IMR-90 (cell line): Measurements from ENCODE around the gene FAM241A. TPM values are rescaled to one million over a fixed set of nuclear protein-coding genes. Genes with fewer than 3 reads are reported as not detected.

ENCODE experiments used
- ATAC-seq: fragments of 200-7000 bp; cut with Tn5 transposase; 2 replicates; pipeline ENCODE4 v1.9.1; 2020; ENCODE audit warnings: low read depth, mild to moderate bottlenecking, moderate library complexity
- BruUV-seq: library from RNA; stranded (reverse); fragments of 400-500 nt; replicated peaks from 2 replicates; lab custom pipeline; 2021; lab: Mats Ljungman, UMichigan
- CTCF ChIA-PET: fragments of 300-600 bp; formaldehyde crosslinking; extraction: SDS; loops from one replicate; lab custom pipeline; 2021; ENCODE audit warnings: antibody characterized with exemption; lab: Yijun Ruan, JAX
- POLR2A ChIA-PET: fragments of 300-600 bp; sonication (Branson Sonifier 250); formaldehyde crosslinking; loops from one replicate; lab custom pipeline; 2022; ENCODE audit warnings: antibody characterized with exemption; ENCODE audit not compliant: unreplicated experiment; lab: Charles Lee
- DNase-seq: peaks from one replicate; pipeline ENCODE4 v3.0.0; 2013
- H2AFZ ChIP-seq: replicated peaks from 2 replicates; pipeline ENCODE3; 2013; ENCODE audit warnings: low read length, mild to moderate bottlenecking; ENCODE audit not compliant: poor library complexity
- H2AK5ac ChIP-seq: 2 replicates; pipeline ENCODE4 v1.6.1; 2013; ENCODE audit warnings: low read depth, low read length, inconsistent platforms
- H2AK9ac ChIP-seq: replicated peaks from 2 replicates; pipeline ENCODE3; 2013; ENCODE audit warnings: mild to moderate bottlenecking, low read depth, low read length, moderate library complexity; ENCODE audit not compliant: poor library complexity
- H2BK120ac ChIP-seq: 2 replicates; pipeline ENCODE4 v1.6.1; 2013; ENCODE audit warnings: low read depth, low read length, inconsistent platforms
- H2BK15ac ChIP-seq: 3 replicates; pipeline ENCODE4 v1.6.1; 2013; ENCODE audit warnings: low read depth, low read length, inconsistent platforms
- H2BK20ac ChIP-seq: 2 replicates; pipeline ENCODE4 v1.6.1; 2013; ENCODE audit warnings: low read depth, mild to moderate bottlenecking, inconsistent platforms, low read length, moderate library complexity
- H2BK5ac ChIP-seq: 2 replicates; pipeline ENCODE4 v1.6.1; 2013; ENCODE audit warnings: mild to moderate bottlenecking, low read depth, low read length, inconsistent platforms; ENCODE audit not compliant: poor library complexity, severe bottlenecking
- H3K14ac ChIP-seq: replicated peaks from 2 replicates; pipeline ENCODE4 v1.6.1; 2013; ENCODE audit warnings: low read depth, low read length, inconsistent platforms
- H3K18ac ChIP-seq: 2 replicates; pipeline ENCODE4 v1.6.1; 2013; ENCODE audit warnings: low read depth, low read length, control low read depth
- H3K23ac ChIP-seq: 2 replicates; pipeline ENCODE4 v1.6.1; 2013; ENCODE audit warnings: low read depth, low read length, inconsistent platforms
- H3K27ac ChIP-seq: 2 replicates; pipeline ENCODE4 v1.5.1; 2013; ENCODE audit warnings: mild to moderate bottlenecking, control low read depth, low read length; ENCODE audit not compliant: insufficient read depth
- H3K27me3 ChIP-seq: 2 replicates; pipeline ENCODE4 v1.6.1; 2013; ENCODE audit warnings: low read length; ENCODE audit not compliant: control insufficient read depth, insufficient read depth
- H3K36me3 ChIP-seq: 2 replicates; pipeline ENCODE4 v1.6.1; 2013; ENCODE audit warnings: low read length, mixed read lengths; ENCODE audit not compliant: control insufficient read depth, insufficient read depth
- H3K4ac ChIP-seq: 2 replicates; pipeline ENCODE4 v1.6.1; 2013; ENCODE audit warnings: low read depth, low read length, inconsistent platforms
- H3K4me1 ChIP-seq: 2 replicates; pipeline ENCODE4 v1.6.1; 2013; ENCODE audit warnings: low read length, mixed read lengths; ENCODE audit not compliant: control insufficient read depth, insufficient read depth
- H3K4me2 ChIP-seq: 2 replicates; pipeline ENCODE4 v1.6.1; 2013; ENCODE audit warnings: low read depth, mild to moderate bottlenecking, control low read depth, low read length, moderate library complexity
- H3K4me3 ChIP-seq: 2 replicates; pipeline ENCODE4 v1.5.1; 2013; ENCODE audit warnings: low read depth, mild to moderate bottlenecking, control low read depth, low read length, moderate library complexity; ENCODE audit not compliant: insufficient read depth
- H3K56ac ChIP-seq: 2 replicates; pipeline ENCODE4 v1.6.1; 2013; ENCODE audit warnings: low read length, inconsistent platforms; ENCODE audit not compliant: insufficient read depth; ENCODE audit errors: extremely low read depth
- H3K79me1 ChIP-seq, 2 experiments: 2 replicates each; pipeline ENCODE4 v1.6.1; 2013; ENCODE audit warnings: low read length in 2 of 2, inconsistent platforms in 1 of 2, low read depth in 1 of 2
- H3K9ac ChIP-seq: 2 replicates; pipeline ENCODE4 v1.6.1; 2013; ENCODE audit warnings: low read depth, low read length, control low read depth
- H3K9me1 ChIP-seq: 2 replicates; pipeline ENCODE4 v1.6.1; 2013; ENCODE audit warnings: low read length, inconsistent platforms; ENCODE audit not compliant: insufficient read depth
- H3K9me3 ChIP-seq: 2 replicates; pipeline ENCODE4 v1.6.1; 2013; ENCODE audit warnings: low read length; ENCODE audit not compliant: control insufficient read depth, insufficient read depth
- H4K20me1 ChIP-seq: 2 replicates; pipeline ENCODE4 v1.6.1; 2013; ENCODE audit warnings: low read length, inconsistent platforms; ENCODE audit not compliant: insufficient read depth
- H4K5ac ChIP-seq: 2 replicates; pipeline ENCODE4 v1.6.1; 2013; ENCODE audit warnings: mild to moderate bottlenecking, low read depth, low read length, control low read depth
- H4K8ac ChIP-seq, 2 experiments: 2 replicates each; pipeline ENCODE4 v1.6.1; 2013; ENCODE audit warnings: low read depth in 2 of 2, low read length in 2 of 2, control low read depth in 1 of 2, inconsistent platforms in 1 of 2
- H4K91ac ChIP-seq: 2 replicates; pipeline ENCODE4 v1.6.1; 2013; ENCODE audit warnings: low read depth, low read length, inconsistent platforms; ENCODE audit not compliant: insufficient read depth
- BHLHE40 ChIP-seq: fragments of 150-350 bp; IDR thresholded peaks from 2 replicates; pipeline ENCODE4 v1.6.1; 2016; ENCODE audit warnings: mild to moderate bottlenecking, low read depth, low read length
- CEBPB ChIP-seq: IDR thresholded peaks from 2 replicates; pipeline ENCODE4 v1.6.1; 2012; ENCODE audit warnings: low read depth, low read length, improper control_type of control experiment
- FOS ChIP-seq: fragments of 150-350 bp; IDR thresholded peaks from 2 replicates; pipeline ENCODE4 v1.6.1; 2016; ENCODE audit warnings: low read depth, low read length
- MAFK ChIP-seq: IDR thresholded peaks from 2 replicates; pipeline ENCODE4 v1.6.1; 2012; ENCODE audit warnings: low read depth, low read length, improper control_type of control experiment
- MAZ ChIP-seq: IDR thresholded peaks from 2 replicates; pipeline ENCODE4 v1.6.1; 2012; ENCODE audit warnings: low read depth, mild to moderate bottlenecking, low read length, improper control_type of control experiment, moderate library complexity, borderline replicate concordance
- MXI1 ChIP-seq: IDR thresholded peaks from 2 replicates; pipeline ENCODE4 v1.6.1; 2012; ENCODE audit warnings: low read depth, mild to moderate bottlenecking, low read length, moderate library complexity, borderline replicate concordance
- NFE2L2 ChIP-seq: fragments of 150-350 bp; IDR thresholded peaks from 2 replicates; pipeline ENCODE4 v1.6.1; 2016; ENCODE audit warnings: low read depth, mild to moderate bottlenecking, low read length
- POLR2A ChIP-seq: IDR thresholded peaks from 2 replicates; pipeline ENCODE4 v1.6.1; 2012; ENCODE audit warnings: mild to moderate bottlenecking, low read depth, low read length
- RAD21 ChIP-seq: IDR thresholded peaks from 2 replicates; pipeline ENCODE4 v1.6.1; 2012; ENCODE audit warnings: low read length, improper control_type of control experiment
- RCOR1 ChIP-seq: IDR thresholded peaks from 2 replicates; pipeline ENCODE4 v1.6.1; 2012; ENCODE audit warnings: mild to moderate bottlenecking, low read length, improper control_type of control experiment; ENCODE audit not compliant: insufficient replicate concordance
- RFX5 ChIP-seq: IDR thresholded peaks from 2 replicates; pipeline ENCODE4 v1.8.0; 2012; ENCODE audit warnings: low read depth, mild to moderate bottlenecking, low read length, moderate library complexity
- SMC3 ChIP-seq: fragments of 150-350 bp; IDR thresholded peaks from 2 replicates; pipeline ENCODE4 v1.6.1; 2016; ENCODE audit warnings: low read depth, mild to moderate bottlenecking, antibody characterized with exemption, low read length, moderate library complexity
- WGBS, 2 experiments: methylation state at CpG; one replicate each; pipeline versions ENCODE4 v1.1.5 to v1.1.7; 2013; ENCODE audit warnings: missing lambda C conversion rate in 2 of 2; ENCODE audit not compliant: insufficient read length in 1 of 2; ENCODE audit errors: extremely low coverage in 2 of 2; 5-methylcytosine and 5-hydroxymethylcytosine counted together
- dilution Hi-C: fragments of 300-500 bp; cut with HindIII; formaldehyde crosslinking; loops from one replicate; pipeline ENCODE4 v1.14.3; 2018; ENCODE audit warnings: low sequenced_read_pairs; ENCODE audit not compliant: unreplicated experiment
- in situ Hi-C: fragments of 300-500 bp; cut with MboI; formaldehyde crosslinking; loops from 3 replicates; pipeline ENCODE4 v1.14.3; 2019; ENCODE audit warnings: low sequenced_read_pairs, inconsistent platforms, mixed read lengths
- intact Hi-C: fragments of 100-400 bp; cut with micrococcal nuclease; formaldehyde crosslinking; loops from 2 replicates; pipeline ENCODE4 v1.10.0; 2022
- polyA plus RNA-seq, 3 experiments: library from polyadenylated mRNA; depleted of rRNA; stranded (reverse); fragments of >200 nt; gene quantifications; 2 replicates each; pipeline ENCODE4 v1.2.3, GENCODE V29; 2012; ENCODE audit warnings: low replicate concordance in 1 of 3
- total RNA-seq: library from RNA; depleted of rRNA; stranded (reverse); fragments of >200 nt; gene quantifications from 2 replicates; pipeline ENCODE4 v1.2.3, GENCODE V29; 2012
- TF ChIP-seq, protein P1 (sequence below): fragments of 150-350 bp; IDR thresholded peaks from 2 replicates; pipeline ENCODE4 v1.6.1; 2017; ENCODE audit warnings: mild to moderate bottlenecking, antibody characterized with exemption, low read length, low read depth
- TF ChIP-seq, protein P2 (sequence below): conservative IDR thresholded peaks from 2 replicates; pipeline ENCODE4 v1.5.1; 2012; ENCODE audit warnings: mild to moderate bottlenecking, low read depth, low read length, improper control_type of control experiment
- TF ChIP-seq, protein P3 (sequence below): fragments of 150-350 bp; IDR thresholded peaks from 2 replicates; pipeline ENCODE4 v1.6.1; 2016; ENCODE audit warnings: low read depth, mild to moderate bottlenecking, low read length, moderate library complexity, borderline replicate concordance

FAM241A gene
- total and polyA plus RNA-seq, 2 of the 4 experiments (the other 2 are of a cell fraction), result under 0.01 to 0.24 TPM

DNA sequence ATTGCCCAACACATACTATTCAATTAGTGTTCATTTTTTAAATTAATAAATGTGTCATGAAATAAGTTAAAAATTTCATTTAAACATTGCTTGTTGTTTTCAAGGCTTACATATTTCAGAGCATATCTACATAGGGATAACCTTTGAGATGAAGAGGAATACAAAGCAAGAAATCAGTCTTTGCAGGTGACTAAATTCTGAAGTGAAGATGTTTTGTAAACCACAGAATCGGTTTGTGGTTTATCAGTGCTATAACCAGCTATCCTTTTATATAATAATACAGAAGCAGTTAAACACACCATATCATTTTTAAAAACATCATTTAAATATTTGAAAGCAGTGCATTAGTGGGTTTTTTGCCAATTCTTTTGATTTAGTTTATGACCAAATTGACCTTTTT, 26.9 kb downstream of the FAM241A start:
- no TSS peak for BruUV-seq
- no peaks in the 10 kb centered on the region for H3K79me1 ChIP-seq
- no peak for TF ChIP-seq RAD21
- TF ChIP-seq RCOR1, result no peak
- TF ChIP-seq RFX5, result no peak
- TF ChIP-seq CEBPB, result no peak
- TF ChIP-seq, protein P1, sequence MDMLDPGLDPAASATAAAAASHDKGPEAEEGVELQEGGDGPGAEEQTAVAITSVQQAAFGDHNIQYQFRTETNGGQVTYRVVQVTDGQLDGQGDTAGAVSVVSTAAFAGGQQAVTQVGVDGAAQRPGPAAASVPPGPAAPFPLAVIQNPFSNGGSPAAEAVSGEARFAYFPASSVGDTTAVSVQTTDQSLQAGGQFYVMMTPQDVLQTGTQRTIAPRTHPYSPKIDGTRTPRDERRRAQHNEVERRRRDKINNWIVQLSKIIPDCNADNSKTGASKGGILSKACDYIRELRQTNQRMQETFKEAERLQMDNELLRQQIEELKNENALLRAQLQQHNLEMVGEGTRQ, result no peak
- TF ChIP-seq POLR2A, result no peak
- no peak for TF ChIP-seq FOS
- TF ChIP-seq SMC3, result no peak
- TF ChIP-seq, protein P2, sequence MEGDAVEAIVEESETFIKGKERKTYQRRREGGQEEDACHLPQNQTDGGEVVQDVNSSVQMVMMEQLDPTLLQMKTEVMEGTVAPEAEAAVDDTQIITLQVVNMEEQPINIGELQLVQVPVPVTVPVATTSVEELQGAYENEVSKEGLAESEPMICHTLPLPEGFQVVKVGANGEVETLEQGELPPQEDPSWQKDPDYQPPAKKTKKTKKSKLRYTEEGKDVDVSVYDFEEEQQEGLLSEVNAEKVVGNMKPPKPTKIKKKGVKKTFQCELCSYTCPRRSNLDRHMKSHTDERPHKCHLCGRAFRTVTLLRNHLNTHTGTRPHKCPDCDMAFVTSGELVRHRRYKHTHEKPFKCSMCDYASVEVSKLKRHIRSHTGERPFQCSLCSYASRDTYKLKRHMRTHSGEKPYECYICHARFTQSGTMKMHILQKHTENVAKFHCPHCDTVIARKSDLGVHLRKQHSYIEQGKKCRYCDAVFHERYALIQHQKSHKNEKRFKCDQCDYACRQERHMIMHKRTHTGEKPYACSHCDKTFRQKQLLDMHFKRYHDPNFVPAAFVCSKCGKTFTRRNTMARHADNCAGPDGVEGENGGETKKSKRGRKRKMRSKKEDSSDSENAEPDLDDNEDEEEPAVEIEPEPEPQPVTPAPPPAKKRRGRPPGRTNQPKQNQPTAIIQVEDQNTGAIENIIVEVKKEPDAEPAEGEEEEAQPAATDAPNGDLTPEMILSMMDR, result no peak
- TF ChIP-seq BHLHE40, result no peak
- TF ChIP-seq MAZ, result no peak
- TF ChIP-seq, protein P3, sequence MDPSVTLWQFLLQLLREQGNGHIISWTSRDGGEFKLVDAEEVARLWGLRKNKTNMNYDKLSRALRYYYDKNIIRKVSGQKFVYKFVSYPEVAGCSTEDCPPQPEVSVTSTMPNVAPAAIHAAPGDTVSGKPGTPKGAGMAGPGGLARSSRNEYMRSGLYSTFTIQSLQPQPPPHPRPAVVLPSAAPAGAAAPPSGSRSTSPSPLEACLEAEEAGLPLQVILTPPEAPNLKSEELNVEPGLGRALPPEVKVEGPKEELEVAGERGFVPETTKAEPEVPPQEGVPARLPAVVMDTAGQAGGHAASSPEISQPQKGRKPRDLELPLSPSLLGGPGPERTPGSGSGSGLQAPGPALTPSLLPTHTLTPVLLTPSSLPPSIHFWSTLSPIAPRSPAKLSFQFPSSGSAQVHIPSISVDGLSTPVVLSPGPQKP, result no peak
- no peak for TF ChIP-seq MAFK
- no peak for TF ChIP-seq NFE2L2
- no peak for TF ChIP-seq MXI1
- H3K36me3 ChIP-seq, result no peaks in the 10 kb centered on the region
- no peak overlapping the region for H3K56ac ChIP-seq
- no peak overlapping the region for H2AFZ ChIP-seq
- H3K4me1 ChIP-seq, result no peaks in the 10 kb centered on the region
- no CpG with 5 or more reads among the region's 1 CpG for WGBS, 2 experiments
- no peak overlapping the region for H2AK9ac ChIP-seq
- in situ Hi-C loops, result no loop called here
- no peak for DNase-seq
- H3K27me3 ChIP-seq, result no peaks in the 10 kb centered on the region
- intact Hi-C loops, result no loop called here
- ChIA-PET POLR2A (no interaction called here), CTCF (interaction anchor here (0.6 kb wide), 1 partner anchor 28 kb away, joined by 3 read pairs; no protein-coding TSS in a partner anchor)
- no peak overlapping the region for H2BK15ac ChIP-seq
- H3K14ac ChIP-seq, result no peak overlapping the region
- no peak overlapping the region for H2BK20ac ChIP-seq
- no peaks in the 10 kb centered on the region for H4K20me1 ChIP-seq
- no peak overlapping the region for H3K18ac ChIP-seq
- H3K9me3 ChIP-seq, result no peaks in the 10 kb centered on the region
- no peak overlapping the region for H4K8ac ChIP-seq
- no peak overlapping the region for H3K4ac ChIP-seq
- no peaks in the 10 kb centered on the region for H3K9me1 ChIP-seq
- H3K4me3 ChIP-seq, result no peak overlapping the region
- H2AK5ac ChIP-seq, result no peak overlapping the region
- H3K9ac ChIP-seq, result no peak overlapping the region
- H3K4me2 ChIP-seq, result no peak overlapping the region
- no peak overlapping the region for H4K91ac ChIP-seq
- no peak overlapping the region for H3K27ac ChIP-seq
- H2BK5ac ChIP-seq, result no peak overlapping the region
- no peak overlapping the region for H3K23ac ChIP-seq
- no peak for ATAC-seq
- no peak overlapping the region for H4K5ac ChIP-seq
- H2BK120ac ChIP-seq, result no peak overlapping the region
- dilution Hi-C loops, result no loop called here
